Measurements from ENCODE around the gene ITPR1. TPM values are rescaled to one million over a fixed set of nuclear protein-coding genes. Genes with fewer than 3 reads are reported as not detected.

The ITPR1 gene
- polyA plus RNA-seq, 1 donor from 2014 or later = 2.1 TPM

DNA sequence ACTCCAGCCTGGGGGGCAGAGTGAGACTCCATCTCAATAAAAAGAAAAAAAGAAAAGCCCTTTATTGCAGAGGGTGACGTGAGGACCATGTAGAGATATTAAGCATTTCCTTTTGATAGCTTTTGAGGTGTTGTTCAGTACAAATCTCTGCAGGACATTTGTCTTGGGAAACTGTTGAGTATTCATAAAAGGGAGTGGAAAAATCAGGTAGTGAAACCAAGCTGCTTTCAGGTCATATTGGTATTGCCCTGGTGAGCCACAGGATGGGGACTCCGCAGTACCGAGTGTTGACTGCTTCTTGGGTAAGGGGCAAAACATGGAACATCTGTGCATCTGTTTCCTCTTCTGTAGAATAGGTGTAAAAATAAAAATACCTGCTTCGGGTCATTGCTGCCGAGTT, 9.9 kb downstream of the ITPR1 start:
- Histone ChIP-seq H3F3A (ENCODE audit: insufficient read depth, low read length, poor library complexity, severe bottlenecking) (no peaks in the 10 kb centered on the region), H4K20me1 (ENCODE audit: insufficient read depth) (no peaks in the 10 kb centered on the region), H3K9ac (ENCODE audit: low read length) (no peak overlapping the region), H3K79me2 (replicated peaks; ENCODE audit: insufficient read depth, low read length) (no peaks in the 10 kb centered on the region), H2AFZ (ENCODE audit: low read depth, low read length) (no peak overlapping the region), H3K36me3 (ENCODE audit: insufficient read depth, low read length) (no peaks in the 10 kb centered on the region), H3K4me2 (ENCODE audit: low read length) (no peak overlapping the region), H3K4me3 (ENCODE audit: low read length) (no peak overlapping the region), H3K27ac (ENCODE audit: low read length) (no peak overlapping the region), H3K9me2 (ENCODE audit: insufficient read depth, low read length) (no peaks in the 10 kb centered on the region), H3K9me3 (ENCODE audit: low read length) (no peaks in the 10 kb centered on the region), H3K27me3 (ENCODE audit: insufficient read depth, low read depth, low read length) (no peaks in the 10 kb centered on the region)
- TF ChIP-seq POLR2AphosphoS5 (IDR thresholded peaks at IDR 0.05) (no peak), EZH2 (IDR thresholded peaks at IDR 0.05; ENCODE audit: borderline replicate concordance, insufficient read depth, low read length, poor library complexity, severe bottlenecking) (no peak), MXI1 (conservative IDR thresholded peaks at IDR 0.05; ENCODE audit: poor library complexity, severe bottlenecking) (no peak)

DNA sequence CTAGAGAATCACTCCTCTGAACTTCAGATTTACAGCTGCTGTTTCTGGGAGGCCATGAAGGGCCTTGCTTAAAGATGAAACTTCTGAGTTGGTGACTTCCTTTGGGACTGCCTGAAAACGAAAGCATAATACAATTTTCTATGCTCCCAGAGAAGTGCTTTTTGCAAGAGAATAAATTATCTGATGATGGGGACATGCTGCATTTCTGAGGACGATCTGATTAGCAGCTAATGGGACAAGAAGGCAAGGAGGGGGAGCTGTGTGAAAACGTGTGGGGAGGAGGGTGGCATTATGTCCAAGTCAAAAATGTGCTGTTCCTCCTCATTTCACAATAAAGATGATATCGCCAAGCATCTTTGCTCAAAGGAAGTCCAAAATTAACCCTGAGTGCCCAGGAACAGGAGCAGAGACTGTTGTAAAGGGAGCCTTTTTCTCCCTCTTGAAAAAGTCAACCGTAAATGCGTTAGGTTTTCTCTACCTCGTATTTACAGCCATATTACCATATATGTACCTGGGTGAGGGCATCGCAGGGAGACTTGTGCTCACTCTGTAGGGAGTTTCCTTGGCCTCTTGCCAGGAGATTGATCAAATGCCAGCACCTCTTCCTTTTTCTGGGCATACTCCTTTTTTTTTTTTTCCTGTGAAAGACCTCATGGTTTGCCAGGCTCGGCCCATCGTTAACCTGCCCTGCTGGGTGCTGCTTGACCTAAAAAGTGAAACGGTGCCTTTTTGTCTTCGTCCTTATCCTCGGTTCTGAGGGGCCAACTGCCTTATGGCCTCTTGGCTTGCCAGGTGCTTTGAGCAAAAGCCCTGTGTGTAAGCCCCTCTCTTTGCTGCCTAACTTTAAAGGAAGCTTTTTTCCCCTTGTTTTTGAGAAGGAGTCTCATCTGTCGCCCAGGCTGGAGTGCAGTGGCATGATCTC, 11.5 kb downstream of the ITPR1 start:
- Histone ChIP-seq H3K4me2 (ENCODE audit: low read length) (no peak overlapping the region), H3K27ac (ENCODE audit: low read length) (no peak overlapping the region)

More for the DNA sequence above, 11.5 kb downstream of the ITPR1 start:
- Histone ChIP-seq H2AFZ (ENCODE audit: low read depth, low read length) (no peak overlapping the region), H3K36me3 (ENCODE audit: insufficient read depth, low read length) (no peaks in the 10 kb centered on the region), H3K4me3 (ENCODE audit: low read length) (no peak overlapping the region), H3F3A (ENCODE audit: insufficient read depth, low read length, poor library complexity, severe bottlenecking) (no peaks in the 10 kb centered on the region), H3K9me3 (ENCODE audit: low read length) (no peaks in the 10 kb centered on the region), H3K9me2 (ENCODE audit: insufficient read depth, low read length) (no peaks in the 10 kb centered on the region), H4K20me1 (ENCODE audit: insufficient read depth) (no peaks in the 10 kb centered on the region), H3K9ac (ENCODE audit: low read length) (no peak overlapping the region), H3K79me2 (replicated peaks; ENCODE audit: insufficient read depth, low read length) (no peaks in the 10 kb centered on the region), H3K27me3 (ENCODE audit: insufficient read depth, low read depth, low read length) (no peaks in the 10 kb centered on the region)
- no peak for TF ChIP-seq TAF1 (IDR thresholded peaks at IDR 0.05; ENCODE audit: low read depth)
- TF ChIP-seq POLR2AphosphoS5 (IDR thresholded peaks at IDR 0.05) = no peak
- no peak for TF ChIP-seq RAD21 (conservative IDR thresholded peaks at IDR 0.05)
- TF ChIP-seq, protein P1, sequence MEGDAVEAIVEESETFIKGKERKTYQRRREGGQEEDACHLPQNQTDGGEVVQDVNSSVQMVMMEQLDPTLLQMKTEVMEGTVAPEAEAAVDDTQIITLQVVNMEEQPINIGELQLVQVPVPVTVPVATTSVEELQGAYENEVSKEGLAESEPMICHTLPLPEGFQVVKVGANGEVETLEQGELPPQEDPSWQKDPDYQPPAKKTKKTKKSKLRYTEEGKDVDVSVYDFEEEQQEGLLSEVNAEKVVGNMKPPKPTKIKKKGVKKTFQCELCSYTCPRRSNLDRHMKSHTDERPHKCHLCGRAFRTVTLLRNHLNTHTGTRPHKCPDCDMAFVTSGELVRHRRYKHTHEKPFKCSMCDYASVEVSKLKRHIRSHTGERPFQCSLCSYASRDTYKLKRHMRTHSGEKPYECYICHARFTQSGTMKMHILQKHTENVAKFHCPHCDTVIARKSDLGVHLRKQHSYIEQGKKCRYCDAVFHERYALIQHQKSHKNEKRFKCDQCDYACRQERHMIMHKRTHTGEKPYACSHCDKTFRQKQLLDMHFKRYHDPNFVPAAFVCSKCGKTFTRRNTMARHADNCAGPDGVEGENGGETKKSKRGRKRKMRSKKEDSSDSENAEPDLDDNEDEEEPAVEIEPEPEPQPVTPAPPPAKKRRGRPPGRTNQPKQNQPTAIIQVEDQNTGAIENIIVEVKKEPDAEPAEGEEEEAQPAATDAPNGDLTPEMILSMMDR (IDR thresholded peaks at IDR 0.05; ENCODE audit: poor library complexity, severe bottlenecking) = no peak
- TF ChIP-seq EP300 (conservative IDR thresholded peaks at IDR 0.05; ENCODE audit: poor library complexity, severe bottlenecking) = no peak
- TF ChIP-seq MXI1 (conservative IDR thresholded peaks at IDR 0.05; ENCODE audit: poor library complexity, severe bottlenecking) = no peak
- no peak for TF ChIP-seq EZH2 (IDR thresholded peaks at IDR 0.05; ENCODE audit: borderline replicate concordance, insufficient read depth, low read length, poor library complexity, severe bottlenecking)
- no peak for TF ChIP-seq SMC3 (conservative IDR thresholded peaks at IDR 0.05; ENCODE audit: poor library complexity)
- TF ChIP-seq, protein P2, sequence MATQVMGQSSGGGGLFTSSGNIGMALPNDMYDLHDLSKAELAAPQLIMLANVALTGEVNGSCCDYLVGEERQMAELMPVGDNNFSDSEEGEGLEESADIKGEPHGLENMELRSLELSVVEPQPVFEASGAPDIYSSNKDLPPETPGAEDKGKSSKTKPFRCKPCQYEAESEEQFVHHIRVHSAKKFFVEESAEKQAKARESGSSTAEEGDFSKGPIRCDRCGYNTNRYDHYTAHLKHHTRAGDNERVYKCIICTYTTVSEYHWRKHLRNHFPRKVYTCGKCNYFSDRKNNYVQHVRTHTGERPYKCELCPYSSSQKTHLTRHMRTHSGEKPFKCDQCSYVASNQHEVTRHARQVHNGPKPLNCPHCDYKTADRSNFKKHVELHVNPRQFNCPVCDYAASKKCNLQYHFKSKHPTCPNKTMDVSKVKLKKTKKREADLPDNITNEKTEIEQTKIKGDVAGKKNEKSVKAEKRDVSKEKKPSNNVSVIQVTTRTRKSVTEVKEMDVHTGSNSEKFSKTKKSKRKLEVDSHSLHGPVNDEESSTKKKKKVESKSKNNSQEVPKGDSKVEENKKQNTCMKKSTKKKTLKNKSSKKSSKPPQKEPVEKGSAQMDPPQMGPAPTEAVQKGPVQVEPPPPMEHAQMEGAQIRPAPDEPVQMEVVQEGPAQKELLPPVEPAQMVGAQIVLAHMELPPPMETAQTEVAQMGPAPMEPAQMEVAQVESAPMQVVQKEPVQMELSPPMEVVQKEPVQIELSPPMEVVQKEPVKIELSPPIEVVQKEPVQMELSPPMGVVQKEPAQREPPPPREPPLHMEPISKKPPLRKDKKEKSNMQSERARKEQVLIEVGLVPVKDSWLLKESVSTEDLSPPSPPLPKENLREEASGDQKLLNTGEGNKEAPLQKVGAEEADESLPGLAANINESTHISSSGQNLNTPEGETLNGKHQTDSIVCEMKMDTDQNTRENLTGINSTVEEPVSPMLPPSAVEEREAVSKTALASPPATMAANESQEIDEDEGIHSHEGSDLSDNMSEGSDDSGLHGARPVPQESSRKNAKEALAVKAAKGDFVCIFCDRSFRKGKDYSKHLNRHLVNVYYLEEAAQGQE (IDR thresholded peaks at IDR 0.05; ENCODE audit: borderline replicate concordance) = no peak

Data from neural cell (in vitro differentiated cells).